ENCODE results near the gene NACC2.

- TF ChIP-seq POLR2A (IDR thresholded peaks at IDR 0.05; ENCODE audit: low read depth) (no peak), EP300 (IDR thresholded peaks at IDR 0.05) (no peak), POLR2AphosphoS5 (IDR thresholded peaks at IDR 0.05) (no peak)
- TF ChIP-seq, protein P1, sequence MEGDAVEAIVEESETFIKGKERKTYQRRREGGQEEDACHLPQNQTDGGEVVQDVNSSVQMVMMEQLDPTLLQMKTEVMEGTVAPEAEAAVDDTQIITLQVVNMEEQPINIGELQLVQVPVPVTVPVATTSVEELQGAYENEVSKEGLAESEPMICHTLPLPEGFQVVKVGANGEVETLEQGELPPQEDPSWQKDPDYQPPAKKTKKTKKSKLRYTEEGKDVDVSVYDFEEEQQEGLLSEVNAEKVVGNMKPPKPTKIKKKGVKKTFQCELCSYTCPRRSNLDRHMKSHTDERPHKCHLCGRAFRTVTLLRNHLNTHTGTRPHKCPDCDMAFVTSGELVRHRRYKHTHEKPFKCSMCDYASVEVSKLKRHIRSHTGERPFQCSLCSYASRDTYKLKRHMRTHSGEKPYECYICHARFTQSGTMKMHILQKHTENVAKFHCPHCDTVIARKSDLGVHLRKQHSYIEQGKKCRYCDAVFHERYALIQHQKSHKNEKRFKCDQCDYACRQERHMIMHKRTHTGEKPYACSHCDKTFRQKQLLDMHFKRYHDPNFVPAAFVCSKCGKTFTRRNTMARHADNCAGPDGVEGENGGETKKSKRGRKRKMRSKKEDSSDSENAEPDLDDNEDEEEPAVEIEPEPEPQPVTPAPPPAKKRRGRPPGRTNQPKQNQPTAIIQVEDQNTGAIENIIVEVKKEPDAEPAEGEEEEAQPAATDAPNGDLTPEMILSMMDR (IDR thresholded peaks at IDR 0.05) = no peak
Measured at GRCh38 chr9:136024696-136025316, 70.3 kb downstream of the NACC2 start.

Measured in esophagus muscularis mucosa (tissue), 4 donors.